Fibroblast of mammary gland (primary cell): Measurements from ENCODE around the gene OR2L5.

Source experiments
- DNase-seq: peaks from one replicate; pipeline ENCODE4 v3.0.0-alpha.2; 2010; ENCODE audit warnings: low read depth
- H3K4me3 ChIP-seq: 2 replicates; pipeline ENCODE4 v1.5.1; 2011; ENCODE audit warnings: low read depth, mild to moderate bottlenecking, low read length, moderate library complexity; ENCODE audit not compliant: control insufficient read depth
- TF ChIP-seq, protein P1 (sequence below): conservative IDR thresholded peaks from 2 replicates; pipeline ENCODE4 v1.5.1; 2011; ENCODE audit warnings: low read depth, low read length, inconsistent platforms; ENCODE audit not compliant: control insufficient read depth, insufficient read depth

OR2L5 gene, protein sequence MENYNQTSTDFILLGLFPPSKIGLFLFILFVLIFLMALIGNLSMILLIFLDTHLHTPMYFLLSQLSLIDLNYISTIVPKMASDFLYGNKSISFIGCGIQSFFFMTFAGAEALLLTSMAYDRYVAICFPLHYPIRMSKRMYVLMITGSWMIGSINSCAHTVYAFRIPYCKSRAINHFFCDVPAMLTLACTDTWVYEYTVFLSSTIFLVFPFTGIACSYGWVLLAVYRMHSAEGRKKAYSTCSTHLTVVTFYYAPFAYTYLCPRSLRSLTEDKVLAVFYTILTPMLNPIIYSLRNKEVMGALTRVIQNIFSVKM

DNA sequence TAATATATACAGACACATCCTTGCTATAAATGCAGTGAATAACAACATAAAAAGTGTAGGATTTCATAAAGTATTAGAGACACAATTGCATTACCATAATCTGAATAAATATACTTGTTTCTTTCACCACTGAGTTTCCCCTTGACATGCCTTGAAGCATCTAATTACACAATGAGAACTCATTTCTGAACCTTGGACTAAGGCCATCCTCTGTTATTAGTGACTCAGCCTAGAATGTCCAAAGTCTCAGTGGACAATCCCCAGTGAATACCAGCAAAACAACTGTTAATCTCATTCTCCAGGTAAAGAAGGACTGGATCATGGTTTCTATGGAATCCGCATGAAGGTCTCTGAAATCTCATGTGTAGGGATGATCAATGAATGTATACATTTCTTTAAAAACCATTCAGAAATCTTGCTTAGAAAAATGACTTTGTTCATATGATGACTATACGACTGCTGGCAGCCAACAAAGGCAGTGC, at the start of gene OR2L5:
Gene OR2L5 (plus strand): TSS at position 432 of the 482 bp plus-strand sequence. CDS start 8,288 bp downstream, outside the sequence.
- DNase-seq: no peak
- no peak within 1 kb of the TSS for H3K4me3 ChIP-seq
- TF ChIP-seq, protein P1, sequence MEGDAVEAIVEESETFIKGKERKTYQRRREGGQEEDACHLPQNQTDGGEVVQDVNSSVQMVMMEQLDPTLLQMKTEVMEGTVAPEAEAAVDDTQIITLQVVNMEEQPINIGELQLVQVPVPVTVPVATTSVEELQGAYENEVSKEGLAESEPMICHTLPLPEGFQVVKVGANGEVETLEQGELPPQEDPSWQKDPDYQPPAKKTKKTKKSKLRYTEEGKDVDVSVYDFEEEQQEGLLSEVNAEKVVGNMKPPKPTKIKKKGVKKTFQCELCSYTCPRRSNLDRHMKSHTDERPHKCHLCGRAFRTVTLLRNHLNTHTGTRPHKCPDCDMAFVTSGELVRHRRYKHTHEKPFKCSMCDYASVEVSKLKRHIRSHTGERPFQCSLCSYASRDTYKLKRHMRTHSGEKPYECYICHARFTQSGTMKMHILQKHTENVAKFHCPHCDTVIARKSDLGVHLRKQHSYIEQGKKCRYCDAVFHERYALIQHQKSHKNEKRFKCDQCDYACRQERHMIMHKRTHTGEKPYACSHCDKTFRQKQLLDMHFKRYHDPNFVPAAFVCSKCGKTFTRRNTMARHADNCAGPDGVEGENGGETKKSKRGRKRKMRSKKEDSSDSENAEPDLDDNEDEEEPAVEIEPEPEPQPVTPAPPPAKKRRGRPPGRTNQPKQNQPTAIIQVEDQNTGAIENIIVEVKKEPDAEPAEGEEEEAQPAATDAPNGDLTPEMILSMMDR: no peak

DNA sequence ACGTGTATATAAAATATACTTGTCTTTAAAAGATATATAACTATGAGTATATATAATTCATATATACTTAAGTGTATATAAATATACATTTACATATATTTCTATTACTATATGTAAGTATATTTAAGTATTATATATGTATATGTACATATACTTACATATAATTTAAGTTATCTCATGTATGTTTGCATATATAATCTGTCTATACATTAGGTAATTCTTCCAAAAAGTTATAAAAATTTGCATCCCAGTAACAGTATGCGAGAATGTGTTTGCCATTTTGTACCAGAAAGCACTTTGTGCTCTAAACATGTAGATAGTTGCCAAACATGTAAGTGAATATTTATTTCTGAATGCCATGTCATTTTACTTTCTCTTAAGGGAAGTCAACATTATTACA, 48.5 kb upstream of the OR2L5 start, which contains the start of gene OR2AK2:
Gene OR2AK2 (plus strand): TSS at position 301 of the 400 bp plus-strand sequence. CDS start 144 bp downstream, outside the sequence.
- no peak for DNase-seq
- no peak within 1 kb of the TSS for H3K4me3 ChIP-seq
- TF ChIP-seq, protein P1: no peak

DNA sequence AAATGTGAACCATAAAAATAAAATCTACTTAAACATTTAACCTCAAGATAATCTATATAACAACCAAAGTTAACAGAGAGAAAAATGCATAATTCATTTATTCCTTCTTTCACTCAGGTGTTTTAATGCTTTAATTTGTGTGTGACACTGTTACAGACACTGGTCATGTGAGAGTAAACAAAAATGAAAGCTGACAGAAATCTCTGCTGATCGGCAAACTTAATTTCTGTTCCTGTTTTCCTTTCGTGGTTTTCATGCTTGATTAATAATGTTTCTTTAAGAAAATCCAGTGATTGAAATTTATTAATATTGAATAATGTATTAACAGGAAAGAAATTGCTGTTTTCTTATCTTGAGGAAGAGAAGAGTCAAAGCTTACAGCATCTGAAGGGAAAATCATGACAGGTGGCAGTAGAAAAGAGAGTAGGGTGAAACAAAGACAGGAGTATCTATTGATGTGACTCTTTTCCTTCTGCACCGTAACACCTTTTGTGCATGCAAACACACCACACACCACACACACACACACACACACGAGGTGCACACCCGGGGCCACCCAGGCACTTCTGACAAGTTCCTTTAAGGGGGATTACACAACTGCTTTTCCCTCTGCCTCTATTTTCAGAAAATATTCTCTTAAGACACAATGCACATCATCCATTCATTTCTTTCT, 46.8 kb upstream of the OR2L5 start:
- no peak for DNase-seq
- no peak overlapping the region for H3K4me3 ChIP-seq
- TF ChIP-seq, protein P1: no peak

DNA sequence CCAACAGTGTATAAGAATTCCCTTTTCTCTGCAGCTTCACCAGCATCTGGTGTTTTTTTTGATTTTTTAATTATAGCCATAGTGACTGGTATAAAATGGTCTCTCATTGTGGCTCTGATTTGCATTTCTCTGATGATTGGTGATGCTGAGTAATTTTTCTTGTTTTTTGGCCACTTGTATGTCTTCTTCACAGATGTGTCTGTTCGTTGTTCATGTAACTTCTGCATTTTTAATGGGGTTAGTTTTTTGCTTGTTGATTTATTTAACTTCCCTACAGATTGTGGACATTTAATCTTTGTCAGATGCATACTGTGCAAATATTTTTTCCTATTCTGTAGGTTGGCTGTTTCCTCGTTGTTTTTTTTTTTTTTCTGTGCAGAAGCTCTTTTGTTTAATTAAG, 20.5 kb upstream of the OR2L5 start:
- TF ChIP-seq, protein P1: no peak
- DNase-seq: no peak
- no peak overlapping the region for H3K4me3 ChIP-seq

DNA sequence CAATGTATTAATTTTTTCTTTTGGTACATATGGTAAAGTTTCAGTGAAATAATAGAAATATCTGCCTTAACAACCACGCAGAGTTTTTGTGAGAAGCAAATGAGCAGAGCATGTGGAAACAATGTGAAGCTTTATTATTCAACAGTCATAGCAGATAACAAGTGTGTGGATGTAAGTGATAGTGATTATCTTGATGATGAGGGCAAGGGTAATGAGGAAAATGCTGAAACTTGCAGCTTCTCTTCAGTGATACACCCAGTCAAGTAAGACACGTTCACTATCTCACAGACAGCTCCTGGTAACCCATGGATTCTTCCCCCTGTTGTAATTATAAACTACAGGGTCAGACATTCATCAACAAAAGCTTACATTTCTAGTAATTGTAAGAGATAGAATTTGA, 14.6 kb upstream of the OR2L5 start:
- no peak for DNase-seq
- TF ChIP-seq, protein P1: no peak
- no peak overlapping the region for H3K4me3 ChIP-seq

DNA sequence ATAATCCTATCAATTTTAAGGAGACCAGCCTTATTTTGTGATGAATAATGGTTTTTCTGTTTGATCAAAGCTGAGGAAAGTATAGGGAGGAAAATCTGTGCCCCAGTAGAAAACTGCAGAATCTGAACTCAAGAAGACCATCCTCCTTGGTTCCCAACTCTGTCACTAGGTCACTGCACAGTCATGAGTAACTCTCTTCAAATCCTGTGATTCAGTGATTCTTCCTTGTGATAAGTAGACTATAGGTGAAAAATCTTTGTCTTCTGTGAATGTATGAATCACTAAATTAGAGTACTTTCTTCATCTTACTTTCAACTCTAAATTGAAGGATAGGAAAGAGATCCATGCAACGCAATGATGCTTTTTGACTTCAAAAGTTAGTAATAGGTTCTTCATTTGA, 13.3 kb upstream of the OR2L5 start:
- no peak overlapping the region for H3K4me3 ChIP-seq
- TF ChIP-seq, protein P1: no peak

More for the DNA sequence above, 13.3 kb upstream of the OR2L5 start:
- no peak for DNase-seq
